ENCODE results near the gene GALNT7.

Gene GALNT7

DNA sequence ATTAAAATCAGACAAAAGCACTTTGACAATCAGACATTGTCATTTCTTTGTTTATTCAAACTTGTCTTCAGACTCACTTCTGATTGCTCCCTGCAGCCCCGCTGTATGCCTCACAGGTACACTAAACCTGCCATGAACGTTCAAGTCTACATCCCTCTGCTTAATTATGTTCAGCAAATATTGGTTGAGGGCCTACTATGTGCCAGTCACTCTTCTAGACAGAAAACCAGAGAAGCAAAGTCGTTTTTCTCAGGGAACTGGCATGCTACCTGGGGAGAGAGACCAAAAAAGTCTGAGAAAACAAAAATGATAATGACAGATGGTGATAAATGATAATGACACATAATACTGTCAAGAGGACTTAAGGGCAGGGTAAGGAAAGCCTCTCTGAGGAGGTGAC, 146.1 kb downstream of the GALNT7 start:
- TF ChIP-seq TAF1 (IDR thresholded peaks at IDR 0.05; ENCODE audit: borderline replicate concordance, insufficient read depth, low read length) (no peak), SIN3A (IDR thresholded peaks at IDR 0.05; ENCODE audit: borderline replicate concordance, insufficient read depth, low read length) (no peak), REST (IDR thresholded peaks at IDR 0.05; ENCODE audit: insufficient read depth in 1 of 2, low read depth in 2 of 2, low read length in 2 of 2) (no peak), FOXP2 (optimal IDR thresholded peaks at IDR 0.05; ENCODE audit: borderline replicate concordance, extremely low read depth, extremely low read length, insufficient read depth) (no peak), POLR2AphosphoS5 (IDR thresholded peaks at IDR 0.05; ENCODE audit: low read depth, low read length) (no peak)

- no peak for TF ChIP-seq POLR2AphosphoS5 (IDR thresholded peaks at IDR 0.05; ENCODE audit: low read depth, low read length)
- no peak for TF ChIP-seq SIN3A (IDR thresholded peaks at IDR 0.05; ENCODE audit: borderline replicate concordance, insufficient read depth, low read length)
- TF ChIP-seq FOXP2 (optimal IDR thresholded peaks at IDR 0.05; ENCODE audit: borderline replicate concordance, extremely low read depth, extremely low read length, insufficient read depth), result no peak
- TF ChIP-seq REST (IDR thresholded peaks at IDR 0.05; ENCODE audit: insufficient read depth in 1 of 2, low read depth in 2 of 2, low read length in 2 of 2), result no peak
- no peak for TF ChIP-seq TAF1 (IDR thresholded peaks at IDR 0.05; ENCODE audit: borderline replicate concordance, insufficient read depth, low read length)
These were observed 147.4 kb downstream of the GALNT7 start for GRCh38 chr4:173316060-173316459.

DNA sequence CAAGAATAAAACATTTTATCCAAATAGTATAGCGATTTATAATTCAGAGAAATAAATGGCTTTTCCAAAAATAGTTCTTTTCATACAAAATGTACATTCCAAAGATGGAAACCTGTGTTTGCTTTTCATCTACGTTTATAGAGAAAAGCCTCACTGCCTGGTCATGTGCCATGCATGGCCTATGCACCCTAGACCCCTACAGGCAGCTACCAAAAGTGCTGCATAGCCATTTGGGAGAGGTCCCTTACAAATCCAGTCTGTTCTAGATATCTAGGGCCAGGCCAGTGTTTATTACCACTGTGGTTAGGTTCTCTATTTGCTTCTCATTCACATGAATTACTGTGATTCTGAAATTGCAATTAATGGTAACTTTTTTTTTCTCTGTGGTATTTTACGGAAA, 148.4 kb downstream of the GALNT7 start:
- TF ChIP-seq TAF1 (IDR thresholded peaks at IDR 0.05; ENCODE audit: borderline replicate concordance, insufficient read depth, low read length) (no peak), SIN3A (IDR thresholded peaks at IDR 0.05; ENCODE audit: borderline replicate concordance, insufficient read depth, low read length) (no peak), FOXP2 (optimal IDR thresholded peaks at IDR 0.05; ENCODE audit: borderline replicate concordance, extremely low read depth, extremely low read length, insufficient read depth) (no peak), REST (IDR thresholded peaks at IDR 0.05; ENCODE audit: insufficient read depth in 1 of 2, low read depth in 2 of 2, low read length in 2 of 2) (no peak), POLR2AphosphoS5 (IDR thresholded peaks at IDR 0.05; ENCODE audit: low read depth, low read length) (no peak)

GRCh38 chr4:173318240-173318639, 149.6 kb downstream of the GALNT7 start:
- no peak for TF ChIP-seq FOXP2 (optimal IDR thresholded peaks at IDR 0.05; ENCODE audit: borderline replicate concordance, extremely low read depth, extremely low read length, insufficient read depth)
- TF ChIP-seq POLR2AphosphoS5 (IDR thresholded peaks at IDR 0.05; ENCODE audit: low read depth, low read length), result no peak
- TF ChIP-seq REST (IDR thresholded peaks at IDR 0.05; ENCODE audit: insufficient read depth in 1 of 2, low read depth in 2 of 2, low read length in 2 of 2), result no peak
- no peak for TF ChIP-seq TAF1 (IDR thresholded peaks at IDR 0.05; ENCODE audit: borderline replicate concordance, insufficient read depth, low read length)
- TF ChIP-seq SIN3A (IDR thresholded peaks at IDR 0.05; ENCODE audit: borderline replicate concordance, insufficient read depth, low read length), result no peak

All from PFSK-1 (cell line).